Lower leg skin (tissue), 4 donors: Measurements from ENCODE around the gene SYS1. TPM values are rescaled to one million over a fixed set of nuclear protein-coding genes. Genes with fewer than 3 reads are reported as not detected.

Experiments
- DNase-seq, 2 donors: peaks; one replicate each; pipeline ENCODE4 v3.0.0-alpha.2; 2019; ENCODE audit warnings: low spot score in 2 of 2
- H3K4me3 ChIP-seq: fragments of 200-600 bp; sonication (generic); 2 replicates; pipeline ENCODE4 v1.5.1; 2017; ENCODE audit warnings: mild to moderate bottlenecking, low read depth; ENCODE audit not compliant: poor library complexity, severe bottlenecking
- POLR2A ChIP-seq, 2 donors: fragments of 450-650 bp; IDR thresholded peaks; one replicate each; pipeline ENCODE4 v1.6.1; 2016 to 2017; ENCODE audit warnings: antibody characterized with exemption in 2 of 2, mild to moderate bottlenecking in 1 of 2, moderate library complexity in 1 of 2
- WGBS, 2 donors: methylation state at CpG; one replicate each; pipeline ENCODE4 v1.1.5; 2018; 5-methylcytosine and 5-hydroxymethylcytosine counted together
- intact Hi-C: fragments of 100-400 bp; cut with DNase I; formaldehyde crosslinking; loops from one replicate; pipeline ENCODE4 v1.15.0; 2023; ENCODE audit warnings: low total_unique reads
- total RNA-seq, 4 donors: library from RNA; depleted of rRNA; stranded (reverse); fragments of >200 nt; gene quantifications; one replicate each; pipeline ENCODE4 v1.1.0, GENCODE V29; 2016
- TF ChIP-seq, protein P1 (sequence below), 3 donors: fragments of 450-650 bp; IDR thresholded peaks; one replicate each; pipeline ENCODE4 v1.5.1; 2016; ENCODE audit warnings: antibody characterized with exemption in 3 of 3, mild to moderate bottlenecking in 3 of 3, moderate library complexity in 2 of 3

SYS1 gene
- total RNA-seq, 4 donors from 2014 or later: 27.3 to 46.6 (median 36.0) TPM

GRCh38 chr20:45412653-45413052, 49.7 kb downstream of the SYS1 start:
- WGBS, 2 donors: 64% methylated on average over 5 of the region's 5 CpGs
- DNase-seq: no peak
- H3K4me3 ChIP-seq: no peak overlapping the region
- intact Hi-C loops: no loop called here
- TF ChIP-seq POLR2A (IDR thresholded peaks at IDR 0.05): no peak
- TF ChIP-seq, protein P1, sequence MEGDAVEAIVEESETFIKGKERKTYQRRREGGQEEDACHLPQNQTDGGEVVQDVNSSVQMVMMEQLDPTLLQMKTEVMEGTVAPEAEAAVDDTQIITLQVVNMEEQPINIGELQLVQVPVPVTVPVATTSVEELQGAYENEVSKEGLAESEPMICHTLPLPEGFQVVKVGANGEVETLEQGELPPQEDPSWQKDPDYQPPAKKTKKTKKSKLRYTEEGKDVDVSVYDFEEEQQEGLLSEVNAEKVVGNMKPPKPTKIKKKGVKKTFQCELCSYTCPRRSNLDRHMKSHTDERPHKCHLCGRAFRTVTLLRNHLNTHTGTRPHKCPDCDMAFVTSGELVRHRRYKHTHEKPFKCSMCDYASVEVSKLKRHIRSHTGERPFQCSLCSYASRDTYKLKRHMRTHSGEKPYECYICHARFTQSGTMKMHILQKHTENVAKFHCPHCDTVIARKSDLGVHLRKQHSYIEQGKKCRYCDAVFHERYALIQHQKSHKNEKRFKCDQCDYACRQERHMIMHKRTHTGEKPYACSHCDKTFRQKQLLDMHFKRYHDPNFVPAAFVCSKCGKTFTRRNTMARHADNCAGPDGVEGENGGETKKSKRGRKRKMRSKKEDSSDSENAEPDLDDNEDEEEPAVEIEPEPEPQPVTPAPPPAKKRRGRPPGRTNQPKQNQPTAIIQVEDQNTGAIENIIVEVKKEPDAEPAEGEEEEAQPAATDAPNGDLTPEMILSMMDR (IDR thresholded peaks at IDR 0.05): no peak

DNA sequence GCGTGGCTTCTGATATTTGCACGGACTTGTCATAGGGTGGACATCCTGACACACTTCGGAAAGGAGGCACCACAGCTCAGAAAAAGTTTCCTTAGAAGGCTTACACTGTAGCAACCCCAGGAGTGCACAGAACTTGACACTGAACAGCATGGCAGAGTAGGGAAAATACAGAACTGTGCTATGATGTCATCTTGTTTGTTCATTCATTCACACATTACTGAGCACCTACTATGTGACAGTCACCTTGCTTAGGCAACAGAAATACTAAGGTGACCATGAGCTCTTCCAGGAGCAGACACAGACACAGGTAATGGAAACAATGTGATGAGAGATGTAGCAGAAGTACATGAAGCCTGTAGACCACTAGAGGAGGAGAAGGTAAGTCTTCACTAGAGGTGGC, 50.5 kb downstream of the SYS1 start:
- intact Hi-C loops: no loop called here
- WGBS, 2 donors: 56 to 77% methylated on average over 3 of the region's 3 CpGs
- no peak overlapping the region for H3K4me3 ChIP-seq
- DNase-seq: no peak
- no peak for TF ChIP-seq POLR2A (IDR thresholded peaks at IDR 0.05)
- TF ChIP-seq, protein P1 (IDR thresholded peaks at IDR 0.05): no peak

DNA sequence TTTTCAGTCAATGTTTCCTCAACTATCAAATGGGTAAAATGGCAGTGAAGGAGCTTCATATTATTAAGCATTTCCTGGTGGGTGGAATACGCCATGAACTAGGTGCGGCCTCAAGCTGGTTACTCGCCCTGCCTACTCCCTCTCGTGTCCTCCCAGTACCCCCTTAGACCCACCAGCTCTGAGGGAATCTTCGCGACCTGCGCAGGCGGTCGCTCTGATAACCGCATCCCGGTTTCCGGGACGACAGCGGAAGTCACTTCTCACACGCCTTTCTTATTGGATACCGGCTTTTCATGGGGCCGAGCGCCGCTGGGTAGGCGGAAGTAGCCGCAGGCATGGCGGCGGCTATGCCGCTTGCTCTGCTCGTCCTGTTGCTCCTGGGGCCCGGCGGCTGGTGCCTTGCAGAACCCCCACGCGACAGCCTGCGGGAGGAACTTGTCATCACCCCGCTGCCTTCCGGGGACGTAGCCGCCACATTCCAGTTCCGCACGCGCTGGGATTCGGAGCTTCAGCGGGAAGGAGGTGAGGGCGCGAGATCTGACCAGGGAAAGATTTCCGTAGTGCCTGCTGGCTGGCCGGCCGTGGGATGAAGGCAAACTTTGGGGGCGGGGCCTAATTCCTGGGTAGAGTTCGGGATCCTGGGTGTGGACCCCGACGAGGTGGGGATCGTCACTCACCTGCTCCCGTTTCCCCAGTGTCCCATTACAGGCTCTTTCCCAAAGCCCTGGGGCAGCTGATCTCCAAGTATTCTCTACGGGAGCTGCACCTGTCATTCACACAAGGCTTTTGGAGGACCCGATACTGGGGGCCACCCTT, 53.1 kb downstream of the SYS1 start, which contains the start of gene PIGT:
Gene PIGT, plus strand, starts transcription at position 320 of the 816 bp plus-strand sequence. Its CDS starts 16 bp downstream, at position 336.
- peak in 1 of 2 donors; percentile 27 for TF ChIP-seq POLR2A (IDR thresholded peaks at IDR 0.05)
- TF ChIP-seq, protein P1 (IDR thresholded peaks at IDR 0.05): no peak
- peak; percentile 86 to 97 for DNase-seq
- intact Hi-C loops: no loop called here
- H3K4me3 ChIP-seq: peak within 1 kb of the TSS; percentile 96
- 0 to 1% methylated on average over 45 to 52 of the region's 52 CpGs for WGBS, 2 donors

GRCh38 chr20:45416917-45417316, 54.0 kb downstream of the SYS1 start:
- WGBS, 2 donors: 68 to 70% methylated on average over 2 of the region's 2 CpGs
- H3K4me3 ChIP-seq: no peak overlapping the region
- DNase-seq: no peak
- no peak for TF ChIP-seq POLR2A (IDR thresholded peaks at IDR 0.05)
- TF ChIP-seq, protein P1 (IDR thresholded peaks at IDR 0.05): no peak
- intact Hi-C loops: no loop called here

Other genes starting within 250 kb of the SYS1 start
- 100 to 1,000 TPM; 340 to 533 (median 389) TPM for gene WFDC5, start 248.0 kb upstream of the SYS1 start, total RNA-seq
- 10 to 100 TPM in 2 of 4 donors, 1 to 10 TPM in 2; 5.0 to 13.5 (median 9.4) TPM for gene WFDC12, start 238.7 kb upstream of the SYS1 start, total RNA-seq
- gene PI3, start 188.3 kb upstream of the SYS1 start, total RNA-seq: 10 to 100 TPM in 1 of 4 donors, 1 to 10 TPM in 2, under 1 TPM in 1; 0.76 to 62.6 (median 5.2) TPM
- under 1 TPM in 1 of 4 donors, not detected in 3; 0.34 TPM for gene SEMG1, start 156.1 kb upstream of the SYS1 start, total RNA-seq
- not detected for gene SEMG2, start 141.8 kb upstream of the SYS1 start, total RNA-seq
- gene SLPI, start 108.6 kb upstream of the SYS1 start, total RNA-seq: 100 to 1,000 TPM; 206 to 584 (median 292) TPM
- not detected for gene RBPJL, start 56.3 kb upstream of the SYS1 start, total RNA-seq
- gene MATN4, start 54.9 kb upstream of the SYS1 start, total RNA-seq: 1 to 10 TPM in 2 of 4 donors, under 1 TPM in 2; 0.61 to 4.5 (median 1.8) TPM
- gene SDC4, start 14.7 kb upstream of the SYS1 start, total RNA-seq: 100 to 1,000 TPM; 226 to 317 (median 278) TPM
- not detected for gene TP53TG5, start 15.2 kb downstream of the SYS1 start, total RNA-seq
- 100 to 1,000 TPM in 1 of 4 donors, 10 to 100 TPM in 3; 53.2 to 115 (median 72.5) TPM for gene DBNDD2, start 45.1 kb downstream of the SYS1 start, total RNA-seq
- gene PIGT, start 53.0 kb downstream of the SYS1 start, total RNA-seq: 10 to 100 TPM; 33.6 to 64.5 (median 45.6) TPM
- 10 to 100 TPM; 11.3 to 24.7 (median 14.5) TPM for gene WFDC2, start 106.6 kb downstream of the SYS1 start, total RNA-seq
- not detected for gene SPINT3, start 152.5 kb downstream of the SYS1 start, total RNA-seq
- 1 to 10 TPM in 1 of 4 donors, not detected in 3; 1.6 TPM for gene WFDC6, start 176.3 kb downstream of the SYS1 start, total RNA-seq
- gene EPPIN, start 184.2 kb downstream of the SYS1 start, total RNA-seq: not detected
- not detected for gene WFDC8, start 216.1 kb downstream of the SYS1 start, total RNA-seq